Right ventricle myocardium inferior (tissue), 1 donor: ENCODE measurements around the gene CSDE1. TPM values are rescaled to one million over a fixed set of nuclear protein-coding genes. Genes with fewer than 3 reads are reported as not detected.
"Not testable (repeated sequence)": the region's sequence is repeated elsewhere in the genome, so short reads cannot be mapped to it uniquely, and the experiment has no call there.

Source experiments
- ATAC-seq: fragments of 200-7000 bp; cut with Tn5 transposase; one replicate; pipeline ENCODE4 v1.9.1; 2020; ENCODE audit warnings: mild to moderate bottlenecking, moderate library complexity
- DNase-seq: peaks from one replicate; pipeline ENCODE4 v3.0.0; 2021; ENCODE audit errors: missing footprints
- intact Hi-C: fragments of 100-400 bp; cut with DNase I; formaldehyde crosslinking; loops from one replicate; pipeline ENCODE4 v1.11.0; 2022
- long read RNA-seq: library from polyadenylated mRNA; unstranded; transcript quantifications from one replicate; pipeline ENCODE4 v2.0.0, GENCODE V29; 2021
- total RNA-seq: library from RNA; stranded (reverse); fragmentation: NEBNext Ultra II Directional; extraction: Animal tissue kit (Norgen Biotek cat#: 25700); gene quantifications from one replicate; pipeline ENCODE4 v1.2.1, GENCODE V29; 2021
- donor health status: DM: no; HTN: yes; CAD: no; lungs with severe emphysema.

CSDE1 gene
- total RNA-seq: 873 TPM
- long read RNA-seq, full-length matches to known transcripts: 247 of 313 reads
- long read RNA-seq, partial matches to known transcripts: 29 of 313 reads
- long read RNA-seq, other reads (novel, unspliced or antisense): 37 of 313 reads

- peak; percentile 97 for ATAC-seq
- DNase-seq: peak; percentile 98
- intact Hi-C loops: loop anchor here (2.0 to 5.0 kb wide), 4 partner anchors 23 to 177 kb away; partner anchors contain the start of genes BCAS2, NRAS and SIKE1
Measured at GRCh38 chr1:114757455-114758255, at the start of gene CSDE1. Gene CSDE1, minus strand, starts transcription at chr1:114757984. Its CDS starts 18,094 bp downstream, at chr1:114739890.

GRCh38 chr1:114804449-114804848 is 46.7 kb upstream of the CSDE1 start:
- DNase-seq, intact Hi-C loops, ATAC-seq: not testable (repeated sequence)

- intact Hi-C loops: no loop called here
- DNase-seq: no peak
- ATAC-seq: no peak
Measured at GRCh38 chr1:114803001-114803400, 45.2 kb upstream of the CSDE1 start.

GRCh38 chr1:114794038-114794437 is 36.3 kb upstream of the CSDE1 start:
- DNase-seq (no peak), ATAC-seq (no peak)
- intact Hi-C loops: no loop called here

- ATAC-seq, intact Hi-C loops, DNase-seq: not testable (repeated sequence)
Measured at GRCh38 chr1:114790581-114790980, 32.8 kb upstream of the CSDE1 start.

GRCh38 chr1:114786440-114786839 is 28.7 kb upstream of the CSDE1 start:
- intact Hi-C loops, DNase-seq, ATAC-seq: not testable (repeated sequence)

- DNase-seq (no peak), ATAC-seq (no peak)
- intact Hi-C loops: no loop called here
Measured at GRCh38 chr1:114782476-114782875, 24.7 kb upstream of the CSDE1 start.

GRCh38 chr1:114780344-114781226 is 22.8 kb upstream of the CSDE1 start, which contains the start of gene SIKE1:
Gene SIKE1, minus strand, starts transcription at chr1:114780685. Its CDS starts 78 bp downstream, at chr1:114780607.
- peak; percentile 96 for DNase-seq
- intact Hi-C loops: loop anchor here (1.0 to 2.0 kb wide), 3 partner anchors 22 to 434 kb away; partner anchors contain the start of gene NRAS
- peak; percentile 98 for ATAC-seq

- intact Hi-C loops: loop anchor here (1.0 to 2.0 kb wide), 3 partner anchors 21 to 433 kb away; partner anchors contain the start of gene NRAS
- DNase-seq (no peak), ATAC-seq (no peak)
Measured at GRCh38 chr1:114779722-114780121, 21.9 kb upstream of the CSDE1 start.

- DNase-seq, intact Hi-C loops, ATAC-seq: not testable (repeated sequence)
Measured at GRCh38 chr1:114776726-114777125, 18.9 kb upstream of the CSDE1 start.

- no peak for DNase-seq
- intact Hi-C loops: no loop called here
- ATAC-seq: no peak
Measured at GRCh38 chr1:114771992-114772391, 14.2 kb upstream of the CSDE1 start.

- intact Hi-C loops: no loop called here
- ATAC-seq: no peak
- DNase-seq: no peak
Measured at GRCh38 chr1:114770989-114771388, 13.2 kb upstream of the CSDE1 start.

GRCh38 chr1:114764689-114765088 is 6.9 kb upstream of the CSDE1 start:
- intact Hi-C loops: no loop called here
- ATAC-seq: no peak

GRCh38 chr1:114758256-114758832 is 560 bp upstream of the CSDE1 start:
- DNase-seq: no peak
- intact Hi-C loops: loop anchor here (2.0 to 5.0 kb wide), 3 partner anchors 22 to 90 kb away; partner anchors contain the start of genes NRAS and SIKE1
- ATAC-seq: no peak

More at GRCh38 chr1:114764689-114765088, 6.9 kb upstream of the CSDE1 start:
- DNase-seq: no peak

GRCh38 chr1:114756949-114757454 is 782 bp downstream of the CSDE1 start:
- intact Hi-C loops: loop anchor here (2.0 to 5.0 kb wide), 2 partner anchors 40 to 176 kb away; partner anchors contain the start of genes BCAS2 and NRAS
- ATAC-seq (no peak), DNase-seq (peak; percentile 71)

GRCh38 chr1:114756009-114756892 is 1.5 kb downstream of the CSDE1 start:
- DNase-seq (no peak), ATAC-seq (no peak)
- intact Hi-C loops: loop anchor here (2.0 to 5.0 kb wide), 2 partner anchors 39 to 175 kb away; partner anchors contain the start of genes BCAS2 and NRAS
